ENCODE measurements around the gene YAF2. TPM values are rescaled to one million over a fixed set of nuclear protein-coding genes. Genes with fewer than 3 reads are reported as not detected.

The YAF2 gene
- total and polyA plus RNA-seq, 2 experiments from 2014 or later: 15.3 to 35.5 TPM

DNA sequence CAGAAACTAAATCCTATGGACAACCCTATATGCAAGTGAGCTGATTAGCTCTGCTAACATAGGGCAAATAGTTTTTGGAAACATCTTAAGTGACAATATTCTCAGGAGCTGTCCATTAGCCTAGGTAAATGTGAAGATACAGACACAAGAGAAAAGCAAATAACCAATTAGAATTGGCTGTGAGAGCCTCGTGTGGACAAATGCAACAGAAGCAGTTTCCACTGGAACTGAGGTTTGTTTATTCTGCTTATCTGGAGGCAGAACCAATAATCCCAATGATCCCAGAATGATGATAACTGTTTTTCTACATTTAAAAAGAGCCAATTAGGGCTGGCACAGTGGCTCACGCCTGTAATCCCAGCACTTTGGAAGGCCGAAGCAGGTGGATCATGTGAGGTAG lies 43.2 kb upstream of the YAF2 start:
- WGBS (ENCODE audit: low lambda C conversion rate, missing lambda C conversion rate): 25% methylated on average over 3 of the region's 3 CpGs
- Histone ChIP-seq H3K4me1 (ENCODE audit: insufficient read depth) (no peaks in the 10 kb centered on the region), H3K27me3 (no peaks in the 10 kb centered on the region), H3K4me2 (no peak overlapping the region), H3K9me2 (replicated peaks; ENCODE audit: insufficient read depth) (no peaks in the 10 kb centered on the region), H3K79me2 (no peaks in the 10 kb centered on the region), H3K27ac (no peak overlapping the region), H3K4me3 (no peak overlapping the region), H3K9me3 (ENCODE audit: low read depth) (no peaks in the 10 kb centered on the region), H4K20me1 (ENCODE audit: insufficient read depth, poor library complexity, severe bottlenecking) (no peaks in the 10 kb centered on the region), H3K36me3 (replicated peaks; ENCODE audit: insufficient read depth, low read depth) (no peaks in the 10 kb centered on the region), H2AFZ (no peak overlapping the region)
- DNase-seq (ENCODE audit: low spot score): peak; percentile 37
- TF ChIP-seq, protein P1, sequence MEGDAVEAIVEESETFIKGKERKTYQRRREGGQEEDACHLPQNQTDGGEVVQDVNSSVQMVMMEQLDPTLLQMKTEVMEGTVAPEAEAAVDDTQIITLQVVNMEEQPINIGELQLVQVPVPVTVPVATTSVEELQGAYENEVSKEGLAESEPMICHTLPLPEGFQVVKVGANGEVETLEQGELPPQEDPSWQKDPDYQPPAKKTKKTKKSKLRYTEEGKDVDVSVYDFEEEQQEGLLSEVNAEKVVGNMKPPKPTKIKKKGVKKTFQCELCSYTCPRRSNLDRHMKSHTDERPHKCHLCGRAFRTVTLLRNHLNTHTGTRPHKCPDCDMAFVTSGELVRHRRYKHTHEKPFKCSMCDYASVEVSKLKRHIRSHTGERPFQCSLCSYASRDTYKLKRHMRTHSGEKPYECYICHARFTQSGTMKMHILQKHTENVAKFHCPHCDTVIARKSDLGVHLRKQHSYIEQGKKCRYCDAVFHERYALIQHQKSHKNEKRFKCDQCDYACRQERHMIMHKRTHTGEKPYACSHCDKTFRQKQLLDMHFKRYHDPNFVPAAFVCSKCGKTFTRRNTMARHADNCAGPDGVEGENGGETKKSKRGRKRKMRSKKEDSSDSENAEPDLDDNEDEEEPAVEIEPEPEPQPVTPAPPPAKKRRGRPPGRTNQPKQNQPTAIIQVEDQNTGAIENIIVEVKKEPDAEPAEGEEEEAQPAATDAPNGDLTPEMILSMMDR (IDR thresholded peaks at IDR 0.05; ENCODE audit: poor library complexity): no peak
- TF ChIP-seq EZH2 (IDR thresholded peaks at IDR 0.05; ENCODE audit: borderline replicate concordance) (no peak), EZH2phosphoT487 (IDR thresholded peaks at IDR 0.05; ENCODE audit: low read depth, severe bottlenecking, unreplicated experiment) (no peak)

DNA sequence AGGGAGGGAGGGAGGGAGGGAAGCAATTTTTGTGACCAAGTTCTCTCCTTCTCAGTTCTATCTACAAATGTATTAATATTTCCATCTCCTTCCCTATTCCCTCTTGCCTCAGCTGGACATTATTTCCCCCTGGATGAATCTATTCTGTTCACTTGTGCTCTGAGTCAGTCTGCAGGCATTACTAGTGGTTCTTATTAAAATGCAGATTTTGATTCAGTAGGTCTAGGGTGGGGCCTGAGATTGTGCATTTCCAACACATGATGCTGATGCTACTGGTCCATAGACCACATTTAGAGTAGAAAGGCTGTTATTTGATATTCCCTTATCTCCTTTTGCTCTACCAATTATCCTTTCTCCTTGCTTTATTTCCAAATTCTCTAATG lies 40.1 kb upstream of the YAF2 start:
- Histone ChIP-seq H3K79me2 (no peaks in the 10 kb centered on the region), H3K36me3 (replicated peaks; ENCODE audit: insufficient read depth, low read depth) (no peaks in the 10 kb centered on the region), H3K9me3 (ENCODE audit: low read depth) (no peaks in the 10 kb centered on the region), H3K27ac (no peak overlapping the region), H2AFZ (no peak overlapping the region), H3K27me3 (no peaks in the 10 kb centered on the region), H3K4me2 (no peak overlapping the region), H3K4me1 (ENCODE audit: insufficient read depth) (no peaks in the 10 kb centered on the region), H4K20me1 (ENCODE audit: insufficient read depth, poor library complexity, severe bottlenecking) (no peaks in the 10 kb centered on the region), H3K4me3 (no peak overlapping the region), H3K9me2 (replicated peaks; ENCODE audit: insufficient read depth) (no peaks in the 10 kb centered on the region)
- TF ChIP-seq, protein P1 (IDR thresholded peaks at IDR 0.05; ENCODE audit: poor library complexity): no peak
- TF ChIP-seq EZH2phosphoT487 (IDR thresholded peaks at IDR 0.05; ENCODE audit: low read depth, severe bottlenecking, unreplicated experiment) (no peak), EZH2 (IDR thresholded peaks at IDR 0.05; ENCODE audit: borderline replicate concordance) (no peak)
- DNase-seq (ENCODE audit: low spot score): no peak

DNA sequence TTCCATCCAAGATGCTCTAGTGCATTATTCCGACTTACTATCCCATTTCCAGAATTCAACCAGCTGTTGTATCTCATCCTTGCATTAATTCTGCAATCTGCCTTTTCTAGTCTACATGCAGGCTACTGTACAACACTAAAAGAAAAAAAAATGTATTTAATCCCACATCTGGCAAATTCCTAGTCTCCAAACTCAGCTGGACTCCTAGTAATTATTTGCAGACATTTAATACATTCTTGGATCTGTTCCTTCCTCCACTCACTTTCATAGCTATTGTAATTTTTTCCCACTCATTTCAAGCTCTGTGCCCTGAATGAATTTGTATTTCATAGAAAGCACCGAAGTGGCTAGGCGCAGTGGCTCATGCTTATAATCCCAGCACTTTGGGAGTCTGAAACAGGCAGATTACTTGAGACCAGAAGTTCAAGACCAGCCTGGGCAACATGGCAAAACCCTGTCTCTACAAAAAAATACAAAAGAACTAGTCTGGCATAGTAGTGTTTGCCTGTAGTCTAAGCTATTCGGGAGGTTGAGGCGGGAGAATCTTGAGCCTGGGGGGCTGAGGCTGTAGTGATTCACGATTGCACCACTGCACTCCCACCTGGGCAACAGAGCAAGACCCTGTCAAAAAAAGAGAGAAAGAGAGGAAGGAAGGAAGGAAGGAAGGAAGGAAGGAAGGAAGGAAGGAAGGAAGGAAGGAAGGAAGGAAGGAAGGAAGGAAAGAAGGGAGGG lies 39.5 kb upstream of the YAF2 start:
- H3K36me3 ChIP-seq (replicated peaks; ENCODE audit: insufficient read depth, low read depth): no peaks in the 10 kb centered on the region
- no peak for DNase-seq (ENCODE audit: low spot score)
- H4K20me1 ChIP-seq (ENCODE audit: insufficient read depth, poor library complexity, severe bottlenecking): no peaks in the 10 kb centered on the region
- H3K9me2 ChIP-seq (replicated peaks; ENCODE audit: insufficient read depth): no peaks in the 10 kb centered on the region
- no peak overlapping the region for H3K4me3 ChIP-seq
- H3K27ac ChIP-seq: no peak overlapping the region
- TF ChIP-seq EZH2 (IDR thresholded peaks at IDR 0.05; ENCODE audit: borderline replicate concordance): no peak
- TF ChIP-seq, protein P1 (IDR thresholded peaks at IDR 0.05; ENCODE audit: poor library complexity): no peak
- no peak for TF ChIP-seq EZH2phosphoT487 (IDR thresholded peaks at IDR 0.05; ENCODE audit: low read depth, severe bottlenecking, unreplicated experiment)
- H3K27me3 ChIP-seq: no peaks in the 10 kb centered on the region
- no peak overlapping the region for H2AFZ ChIP-seq
- H3K4me2 ChIP-seq: no peak overlapping the region
- no peaks in the 10 kb centered on the region for H3K79me2 ChIP-seq
- H3K9me3 ChIP-seq (ENCODE audit: low read depth): no peaks in the 10 kb centered on the region
- no peaks in the 10 kb centered on the region for H3K4me1 ChIP-seq (ENCODE audit: insufficient read depth)
- 94% methylated on average over 6 of the region's 6 CpGs for WGBS (ENCODE audit: low lambda C conversion rate, missing lambda C conversion rate)
